Embryonic facial prominence (tissue), 1 donor: Measurements from ENCODE around the gene HELT.
"Not testable (repeated sequence)": the region's sequence is repeated elsewhere in the genome, so short reads cannot be mapped to it uniquely, and the experiment has no call there.

ENCODE experiments used
- DNase-seq: peaks from one replicate; pipeline ENCODE4 v3.0.0-alpha.2; 2016; ENCODE audit errors: extremely low spot score

The HELT gene

GRCh38 chr4:185017964-185018772 is at the start of gene HELT:
TSS of gene HELT (plus strand) at chr4:185018490. CDS start at chr4:185018929, 439 bp downstream.
- no peak for DNase-seq

GRCh38 chr4:184968784-184969201 is 49.5 kb upstream of the HELT start:
- no peak for DNase-seq

GRCh38 chr4:184969610-184970009 is 48.7 kb upstream of the HELT start:
- no peak for DNase-seq

GRCh38 chr4:184972991-184973390 is 45.3 kb upstream of the HELT start:
- DNase-seq: no peak

GRCh38 chr4:184976348-184976747 is 41.9 kb upstream of the HELT start:
- DNase-seq: not testable (repeated sequence)

GRCh38 chr4:184977747-184978146 is 40.5 kb upstream of the HELT start:
- no peak for DNase-seq

GRCh38 chr4:184978211-184978610 is 40.1 kb upstream of the HELT start:
- no peak for DNase-seq

GRCh38 chr4:184979461-184980124 is 38.7 kb upstream of the HELT start:
- no peak for DNase-seq

- no peak for DNase-seq
These were observed 38.0 kb upstream of the HELT start for GRCh38 chr4:184980261-184980660.

- no peak for DNase-seq
These were observed 34.5 kb upstream of the HELT start for GRCh38 chr4:184983672-184984356.

- DNase-seq: no peak
These were observed 30.7 kb upstream of the HELT start for GRCh38 chr4:184987493-184988031.

GRCh38 chr4:184988611-184989010 is 29.7 kb upstream of the HELT start:
- no peak for DNase-seq

GRCh38 chr4:184989283-184989682 is 29.0 kb upstream of the HELT start:
- not testable (repeated sequence) for DNase-seq

GRCh38 chr4:184990131-184990530 is 28.2 kb upstream of the HELT start:
- DNase-seq: not testable (repeated sequence)

- no peak for DNase-seq
These were observed 26.4 kb upstream of the HELT start for GRCh38 chr4:184991860-184992259.

GRCh38 chr4:184992422-184992821 is 25.9 kb upstream of the HELT start:
- no peak for DNase-seq

GRCh38 chr4:184993247-184993646 is 25.0 kb upstream of the HELT start:
- no peak for DNase-seq

- no peak for DNase-seq
These were observed 24.2 kb upstream of the HELT start for GRCh38 chr4:184994010-184994622.

- DNase-seq: no peak
These were observed 23.7 kb upstream of the HELT start for GRCh38 chr4:184994623-184995010.

GRCh38 chr4:184997656-184998055 is 20.6 kb upstream of the HELT start:
- not testable (repeated sequence) for DNase-seq

- no peak for DNase-seq
These were observed 15.5 kb upstream of the HELT start for GRCh38 chr4:185002784-185003183.
